Psoas muscle (tissue), 8 donors: ENCODE results near the gene DRAXIN. TPM values are rescaled to one million over a fixed set of nuclear protein-coding genes. Genes with fewer than 3 reads are reported as not detected.

Experiments used
- ATAC-seq, 4 donors: fragments of 200-7000 bp; cut with Tn5 transposase; one replicate each; pipeline ENCODE4 v1.9.1; 2020; ENCODE audit warnings: moderate library complexity in 3 of 4, mild to moderate bottlenecking in 2 of 4
- DNase-seq, 2 donors: peaks; one replicate each; pipeline ENCODE4 v3.0.0-alpha.2; 2020
- H3K27ac ChIP-seq: fragments of 200-600 bp; one replicate; pipeline ENCODE4 v1.8.0; 2022
- H3K27me3 ChIP-seq, 3 donors: fragments of 200-600 bp in 1 of 3; one replicate each; pipeline versions ENCODE4 v1.6.1 to v1.8.0; 2013 to 2022; ENCODE audit warnings: low read length in 2 of 3, mild to moderate bottlenecking in 2 of 3, moderate library complexity in 1 of 3; ENCODE audit not compliant: insufficient read depth in 3 of 3
- H3K36me3 ChIP-seq, 2 donors: fragments of 200-600 bp in 1 of 2; one replicate each; pipeline versions ENCODE4 v1.6.1 to v1.8.0; 2013 to 2022; ENCODE audit warnings: low read depth in 1 of 2, mild to moderate bottlenecking in 1 of 2, moderate library complexity in 1 of 2; ENCODE audit not compliant: insufficient read depth in 1 of 2
- H3K4me1 ChIP-seq: fragments of 200-600 bp; one replicate; pipeline ENCODE4 v1.8.0; 2022
- H3K4me3 ChIP-seq: fragments of 200-600 bp; one replicate; pipeline ENCODE4 v1.8.0; 2022; ENCODE audit warnings: mild to moderate bottlenecking
- H3K9me3 ChIP-seq: fragments of 200-600 bp; one replicate; pipeline ENCODE4 v1.8.0; 2022
- WGBS, 3 donors: extraction: QIAGEN DNeasy Blood & Tissue Kit; methylation state at CpG; one replicate each; pipeline versions ENCODE4 v1.1.6 to v1.1.7; 2013; 5-methylcytosine and 5-hydroxymethylcytosine counted together
- intact Hi-C, 2 donors: fragments of 100-400 bp; cut with DNase I; formaldehyde crosslinking; loops; one replicate each; pipeline versions ENCODE4 v1.11.0 to v1.14.2; 2022
- polyA plus RNA-seq, 3 donors: library from polyadenylated mRNA; stranded (reverse); fragments of 200-250 nt; gene quantifications; one replicate each; pipeline ENCODE4 v1.2.3, GENCODE V29; 2013
- total RNA-seq, 4 donors: library from RNA; stranded (reverse); fragmentation: NEBNext Ultra II Directional in 2 of 4; extraction: Animal tissue kit (Norgen Biotek cat#: 25700) in 2 of 4; gene quantifications; one replicate each; pipeline versions ENCODE4 v1.2.1 to v1.2.4, GENCODE V29; 2021 to 2023
- TF ChIP-seq, protein P1 (sequence below): fragments of 200-600 bp; IDR thresholded peaks from one replicate; pipeline ENCODE4 v1.8.0; 2022; ENCODE audit warnings: antibody characterized with exemption
- donor health status: healthy with polysubstance abuse.
- donor health status: DM: no; HTN: no; CAD: no; lungs with moderate emphysema.
- donor health status: Bipolar disorder and iron deficiency.
- donor health status: healthy.
- donor health status: DM: yes; HTN: yes; CAD: no.
- donor health status: DM: no; HTN: no; CAD: no.
- donor health status: DM: no; HTN: no; CAD: no.
- donor health status: DM: yes; HTN: yes; CAD: no.

The DRAXIN gene
- total and polyA plus RNA-seq, 7 donors: 0.01 to 0.65 (median 0.04) TPM; not detected in 4

DNA sequence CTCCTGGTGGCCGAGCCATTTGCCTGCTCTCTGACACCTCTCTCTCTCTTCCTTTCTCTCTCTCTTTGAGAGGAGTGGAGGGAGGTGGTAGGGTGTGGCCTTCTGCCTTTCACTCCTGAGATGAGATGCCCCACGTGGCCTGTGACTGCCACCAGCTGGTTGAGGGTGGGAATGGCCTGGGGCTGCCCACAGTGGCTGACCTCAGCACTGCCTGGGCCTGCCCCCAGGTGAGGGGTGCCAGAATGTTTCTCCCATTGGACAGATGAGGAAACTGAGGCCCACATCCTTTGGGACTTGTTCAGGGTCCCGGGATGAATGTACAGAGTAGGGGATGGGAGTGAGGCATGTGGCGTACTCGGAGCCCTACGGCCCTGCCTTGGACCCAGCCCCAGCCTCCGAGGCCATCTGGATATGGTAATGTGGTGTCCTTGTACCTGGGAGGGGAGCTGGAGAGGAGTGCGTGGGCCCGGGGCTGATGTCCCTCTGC is 57.7 kb downstream of the DRAXIN start:
- 81 to 85% (median 84%) methylated on average over 9 of the region's 9 CpGs for WGBS, 3 donors
- peak; percentile 48 to 84 (median 80) for ATAC-seq
- peak; percentile 62 to 78 for DNase-seq
- H3K27ac ChIP-seq: no peak overlapping the region
- no peaks in the 10 kb centered on the region for H3K9me3 ChIP-seq
- TF ChIP-seq, protein P1, sequence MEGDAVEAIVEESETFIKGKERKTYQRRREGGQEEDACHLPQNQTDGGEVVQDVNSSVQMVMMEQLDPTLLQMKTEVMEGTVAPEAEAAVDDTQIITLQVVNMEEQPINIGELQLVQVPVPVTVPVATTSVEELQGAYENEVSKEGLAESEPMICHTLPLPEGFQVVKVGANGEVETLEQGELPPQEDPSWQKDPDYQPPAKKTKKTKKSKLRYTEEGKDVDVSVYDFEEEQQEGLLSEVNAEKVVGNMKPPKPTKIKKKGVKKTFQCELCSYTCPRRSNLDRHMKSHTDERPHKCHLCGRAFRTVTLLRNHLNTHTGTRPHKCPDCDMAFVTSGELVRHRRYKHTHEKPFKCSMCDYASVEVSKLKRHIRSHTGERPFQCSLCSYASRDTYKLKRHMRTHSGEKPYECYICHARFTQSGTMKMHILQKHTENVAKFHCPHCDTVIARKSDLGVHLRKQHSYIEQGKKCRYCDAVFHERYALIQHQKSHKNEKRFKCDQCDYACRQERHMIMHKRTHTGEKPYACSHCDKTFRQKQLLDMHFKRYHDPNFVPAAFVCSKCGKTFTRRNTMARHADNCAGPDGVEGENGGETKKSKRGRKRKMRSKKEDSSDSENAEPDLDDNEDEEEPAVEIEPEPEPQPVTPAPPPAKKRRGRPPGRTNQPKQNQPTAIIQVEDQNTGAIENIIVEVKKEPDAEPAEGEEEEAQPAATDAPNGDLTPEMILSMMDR: peak; percentile 55
- H3K4me3 ChIP-seq: no peak overlapping the region
- intact Hi-C loops: no loop called here
- no peaks in the 10 kb centered on the region for H3K4me1 ChIP-seq
- peaks cover 3 to 66% of the 10 kb centered on the region in 2 donors for H3K36me3 ChIP-seq
- peaks cover 0 to 2% (median 0%) of the 10 kb centered on the region in 3 donors for H3K27me3 ChIP-seq

DNA sequence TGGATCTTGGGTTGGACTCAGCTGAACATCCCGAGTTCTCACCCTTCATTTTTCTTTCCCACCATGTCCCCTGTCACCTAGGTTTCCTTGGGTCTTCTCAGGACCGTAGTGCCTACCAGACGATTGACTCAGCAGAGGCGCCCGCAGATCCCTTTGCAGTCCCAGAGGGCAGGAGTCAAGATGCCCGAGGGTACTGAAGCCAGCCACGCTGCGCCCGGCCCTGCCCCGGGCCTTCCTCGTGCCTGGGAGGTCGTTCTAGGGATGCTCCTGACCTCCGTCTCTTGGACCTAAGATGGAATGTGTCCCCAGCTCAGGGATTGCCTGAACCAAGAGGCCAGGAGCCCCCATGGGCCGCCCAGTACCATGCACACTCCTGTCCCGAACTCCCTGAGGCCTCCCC is 58.5 kb downstream of the DRAXIN start:
- WGBS, 3 donors: 92 to 95% (median 92%) methylated on average over 15 of the region's 15 CpGs
- Histone ChIP-seq H3K27me3 (peaks cover 0 to 2% (median 0%) of the 10 kb centered on the region in 3 donors), H3K9me3 (no peaks in the 10 kb centered on the region), H3K4me3 (no peak overlapping the region), H3K27ac (no peak overlapping the region), H3K4me1 (no peaks in the 10 kb centered on the region), H3K36me3 (peaks cover 3 to 63% of the 10 kb centered on the region in 2 donors)
- ATAC-seq: no peak
- intact Hi-C loops: no loop called here
- DNase-seq: no peak
- TF ChIP-seq, protein P1: no peak

DNA sequence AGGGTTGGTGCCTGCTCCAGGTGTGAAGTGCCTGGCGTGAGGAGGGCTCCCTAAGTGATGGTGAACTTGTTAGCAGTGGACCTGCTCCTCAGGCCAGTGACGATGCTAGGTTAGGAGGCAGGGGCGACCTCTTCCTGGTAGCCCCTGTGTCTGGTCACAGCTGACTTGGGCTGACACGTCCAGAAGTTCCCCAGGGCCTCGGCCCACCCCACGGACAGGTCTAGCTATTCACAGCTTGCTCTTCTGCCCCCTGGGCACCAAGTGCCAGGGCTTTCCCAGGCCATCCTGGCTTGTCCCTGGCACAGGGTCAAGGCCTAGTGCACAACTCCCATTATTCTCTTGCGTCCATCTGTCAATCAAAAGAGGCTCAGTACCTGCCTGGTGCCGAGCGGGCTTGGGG is 59.6 kb downstream of the DRAXIN start:
- intact Hi-C loops: no loop called here
- WGBS, 3 donors: 88 to 92% (median 91%) methylated on average over 9 of the region's 9 CpGs
- no peaks in the 10 kb centered on the region for H3K9me3 ChIP-seq
- no peak overlapping the region for H3K27ac ChIP-seq
- H3K27me3 ChIP-seq: peaks cover 0 to 2% (median 0%) of the 10 kb centered on the region in 3 donors
- no peak for DNase-seq
- TF ChIP-seq, protein P1: no peak
- peaks cover 3 to 53% of the 10 kb centered on the region in 2 donors for H3K36me3 ChIP-seq
- ATAC-seq: no peak
- H3K4me1 ChIP-seq: no peaks in the 10 kb centered on the region
- H3K4me3 ChIP-seq: no peak overlapping the region

DNA sequence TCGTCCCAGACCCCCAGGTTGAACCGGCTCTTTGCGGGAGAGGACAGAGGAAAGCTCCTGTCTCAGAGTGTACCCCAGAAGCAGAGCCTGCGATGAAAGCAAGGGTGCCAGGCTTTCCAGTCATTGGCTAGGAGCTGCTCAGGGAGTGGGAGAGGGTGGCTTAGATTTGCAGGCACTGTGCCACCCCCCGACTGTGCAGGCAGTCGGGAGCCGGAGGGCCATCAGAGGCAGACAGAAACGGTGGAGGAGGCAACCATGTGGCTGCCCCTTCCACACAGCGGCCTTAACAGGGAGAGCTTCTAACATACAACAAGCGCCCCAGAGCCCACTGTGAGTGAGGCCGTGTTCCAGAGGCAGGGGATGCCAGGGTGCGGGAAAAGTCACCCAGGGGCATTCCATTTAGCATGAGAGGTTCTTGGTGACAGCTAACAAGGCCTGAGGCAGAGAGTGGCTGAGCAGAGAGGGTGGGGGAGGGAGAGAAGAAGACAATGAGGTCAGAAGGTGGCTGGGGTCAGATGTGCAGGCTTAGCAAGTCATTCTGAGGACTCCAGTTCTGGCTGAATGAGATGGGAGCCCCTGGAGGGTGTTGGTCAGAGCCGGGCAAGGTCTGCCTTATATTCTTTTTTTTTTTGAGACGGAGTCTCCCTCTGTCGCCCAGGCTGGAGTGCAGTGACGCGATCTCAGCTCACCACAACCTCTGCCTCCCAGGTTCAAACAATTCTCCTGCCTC is 61.0 kb downstream of the DRAXIN start:
- no peak overlapping the region for H3K4me3 ChIP-seq
- whole genome bisulfite sequencing, 3 donors: 58 to 61% (median 59%) methylated on average over 15 to 17 of the region's 17 CpGs
- intact Hi-C loops: no loop called here
- H3K4me1 ChIP-seq: no peaks in the 10 kb centered on the region
- no peak overlapping the region for H3K27ac ChIP-seq
- peaks cover 0 to 2% (median 0%) of the 10 kb centered on the region in 3 donors for H3K27me3 ChIP-seq
- H3K9me3 ChIP-seq: no peaks in the 10 kb centered on the region
- no peak for DNase-seq
- TF ChIP-seq, protein P1: no peak
- peak in 2 of 4 donors; percentile 13 to 27 for ATAC-seq
- peaks cover 0 to 38% of the 10 kb centered on the region in 2 donors for H3K36me3 ChIP-seq
